Upper lobe of left lung (tissue), 4 donors: ENCODE data around the gene PNPLA7.

Experiments
- CTCF ChIP-seq, 6 experiments: fragments of 450-650 bp in 4 of 6; fragments of 200-600 bp in 2 of 6; sonication (generic) in 2 of 6; IDR thresholded peaks; one replicate each; pipeline ENCODE4 v1.5.1; 2016 to 2019; ENCODE audit warnings: antibody characterized with exemption in 6 of 6
- EP300 ChIP-seq, 4 donors: sonication (generic); formaldehyde crosslinking; IDR thresholded peaks; one replicate each; pipeline ENCODE4 v1.5.1; 2017; ENCODE audit warnings: antibody characterized with exemption in 4 of 4, control low read depth in 2 of 4
- POLR2A ChIP-seq, 4 donors: fragments of 450-650 bp; IDR thresholded peaks; one replicate each; pipeline ENCODE4 v1.5.1; 2016 to 2017; ENCODE audit warnings: antibody characterized with exemption in 4 of 4, mild to moderate bottlenecking in 2 of 4
- POLR2AphosphoS5 ChIP-seq, 2 donors: sonication (generic); formaldehyde crosslinking; IDR thresholded peaks; one replicate each; pipeline ENCODE4 v1.5.1; 2017; ENCODE audit warnings: antibody characterized with exemption in 2 of 2

- TF ChIP-seq CTCF (IDR thresholded peaks at IDR 0.05) (no peak), POLR2AphosphoS5 (IDR thresholded peaks at IDR 0.05) (no peak), POLR2A (IDR thresholded peaks at IDR 0.05) (no peak), EP300 (IDR thresholded peaks at IDR 0.05) (no peak)
Measured at GRCh38 chr9:137544176-137544760, 5.9 kb downstream of the PNPLA7 start.
